ENCODE data around the gene FAM240A. TPM values are rescaled to one million over a fixed set of nuclear protein-coding genes. Genes with fewer than 3 reads are reported as not detected.
"Not testable (repeated sequence)": the region's sequence is repeated elsewhere in the genome, so short reads cannot be mapped to it uniquely, and the experiment has no call there.

Gene FAM240A
- total and polyA plus RNA-seq, 4 donors, result not detected

DNA sequence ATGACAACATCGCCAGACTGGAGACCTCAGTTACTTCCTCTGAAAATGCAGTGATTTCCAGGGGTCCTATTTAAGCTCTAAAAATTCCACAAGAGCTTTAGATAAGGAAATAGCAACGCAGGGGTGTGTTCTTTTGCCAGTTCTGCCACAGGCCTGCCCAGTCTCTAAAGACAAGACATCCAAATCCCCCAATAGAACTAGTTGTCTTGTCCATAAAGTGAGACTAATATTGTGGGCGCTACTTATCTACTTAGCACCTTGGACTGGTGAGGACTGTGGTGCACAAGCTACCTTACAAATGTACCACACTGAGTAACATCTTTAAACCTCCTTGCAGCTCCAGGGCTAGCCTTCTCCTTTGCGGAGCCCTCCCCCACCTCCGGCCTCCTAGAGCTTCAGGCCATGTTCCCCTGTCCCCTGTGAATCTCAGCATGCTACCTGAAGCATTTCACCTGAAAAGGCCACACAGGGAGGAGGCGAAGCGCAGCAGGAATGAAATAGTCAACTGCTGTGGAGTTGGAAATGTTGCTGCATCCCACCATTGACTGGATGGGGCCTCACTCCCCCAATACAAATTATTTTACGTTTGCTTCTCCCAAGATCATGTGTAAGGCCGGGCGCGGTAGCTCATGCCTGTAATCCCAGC, 36.6 kb upstream of the FAM240A start:
- no peak for DNase-seq

DNA sequence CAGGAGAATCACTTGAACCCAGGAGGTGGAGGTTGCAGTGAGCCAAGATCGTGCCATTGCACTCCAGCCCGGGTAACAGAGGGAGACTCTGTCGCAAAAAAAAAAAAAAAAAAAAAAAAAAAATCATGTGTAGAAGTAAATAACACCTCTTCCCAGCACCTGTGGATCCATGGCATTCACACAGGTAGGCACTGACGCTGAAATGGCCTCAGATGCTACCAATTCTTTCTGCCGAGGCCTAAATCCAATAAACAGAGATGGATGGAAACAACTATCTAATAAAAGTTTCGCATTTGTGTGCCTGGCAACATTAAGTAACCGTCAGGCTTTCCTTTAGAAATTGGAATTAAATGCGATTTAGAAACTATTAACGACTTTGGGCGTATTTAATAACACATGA, 35.9 kb upstream of the FAM240A start:
- Histone ChIP-seq H3K36me3 (ENCODE audit: control insufficient read depth in 4 of 4, insufficient read depth in 4 of 4, low read length in 4 of 4) (no peaks in the 10 kb centered on the region), H3K4me1 (ENCODE audit: control insufficient read depth in 5 of 5, insufficient read depth in 5 of 5, low read length in 5 of 5) (peaks cover 0 to 15% (median 2%) of the 10 kb centered on the region in 5 donors), H3K9ac (ENCODE audit: insufficient read depth in 1 of 2, low read length in 2 of 2) (no peak overlapping the region), H3K27me3 (ENCODE audit: control insufficient read depth in 3 of 3, insufficient read depth in 3 of 3, low read length in 2 of 3) (peaks cover 0 to 36% (median 31%) of the 10 kb centered on the region in 3 donors), H3K27ac (ENCODE audit: low read depth in 1 of 2, low read length in 1 of 2) (no peak overlapping the region), H3K9me3 (ENCODE audit: control insufficient read depth in 4 of 4, insufficient read depth in 3 of 4, low read length in 3 of 4) (no peaks in the 10 kb centered on the region), H3K4me3 (no peak overlapping the region)
- 67 to 78% methylated on average over 10 of the region's 10 CpGs for WGBS, 2 donors
- TF ChIP-seq, protein P1, sequence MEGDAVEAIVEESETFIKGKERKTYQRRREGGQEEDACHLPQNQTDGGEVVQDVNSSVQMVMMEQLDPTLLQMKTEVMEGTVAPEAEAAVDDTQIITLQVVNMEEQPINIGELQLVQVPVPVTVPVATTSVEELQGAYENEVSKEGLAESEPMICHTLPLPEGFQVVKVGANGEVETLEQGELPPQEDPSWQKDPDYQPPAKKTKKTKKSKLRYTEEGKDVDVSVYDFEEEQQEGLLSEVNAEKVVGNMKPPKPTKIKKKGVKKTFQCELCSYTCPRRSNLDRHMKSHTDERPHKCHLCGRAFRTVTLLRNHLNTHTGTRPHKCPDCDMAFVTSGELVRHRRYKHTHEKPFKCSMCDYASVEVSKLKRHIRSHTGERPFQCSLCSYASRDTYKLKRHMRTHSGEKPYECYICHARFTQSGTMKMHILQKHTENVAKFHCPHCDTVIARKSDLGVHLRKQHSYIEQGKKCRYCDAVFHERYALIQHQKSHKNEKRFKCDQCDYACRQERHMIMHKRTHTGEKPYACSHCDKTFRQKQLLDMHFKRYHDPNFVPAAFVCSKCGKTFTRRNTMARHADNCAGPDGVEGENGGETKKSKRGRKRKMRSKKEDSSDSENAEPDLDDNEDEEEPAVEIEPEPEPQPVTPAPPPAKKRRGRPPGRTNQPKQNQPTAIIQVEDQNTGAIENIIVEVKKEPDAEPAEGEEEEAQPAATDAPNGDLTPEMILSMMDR (IDR thresholded peaks at IDR 0.05; ENCODE audit: control extremely low read depth, extremely low read depth), result no peak
- DNase-seq, result no peak
- ATAC-seq (ENCODE audit: insufficient read depth, low FRiP score), result no peak

More for the DNA sequence above, 36.6 kb upstream of the FAM240A start:
- Histone ChIP-seq H3K4me1 (ENCODE audit: control insufficient read depth in 5 of 5, insufficient read depth in 5 of 5, low read length in 5 of 5) (peaks cover 0 to 15% (median 2%) of the 10 kb centered on the region in 5 donors), H3K27ac (ENCODE audit: low read depth in 1 of 2, low read length in 1 of 2) (no peak overlapping the region), H3K9ac (ENCODE audit: insufficient read depth in 1 of 2, low read length in 2 of 2) (no peak overlapping the region), H3K36me3 (ENCODE audit: control insufficient read depth in 4 of 4, insufficient read depth in 4 of 4, low read length in 4 of 4) (no peaks in the 10 kb centered on the region), H3K27me3 (ENCODE audit: control insufficient read depth in 3 of 3, insufficient read depth in 3 of 3, low read length in 2 of 3) (peaks cover 0 to 34% (median 31%) of the 10 kb centered on the region in 3 donors), H3K4me3 (no peak overlapping the region), H3K9me3 (ENCODE audit: control insufficient read depth in 4 of 4, insufficient read depth in 3 of 4, low read length in 3 of 4) (no peaks in the 10 kb centered on the region)
- no peak for ATAC-seq (ENCODE audit: insufficient read depth, low FRiP score)
- WGBS, 2 donors, result 90 to 94% methylated on average over 11 of the region's 11 CpGs
- TF ChIP-seq, protein P1 (IDR thresholded peaks at IDR 0.05; ENCODE audit: control extremely low read depth, extremely low read depth), result no peak

DNA sequence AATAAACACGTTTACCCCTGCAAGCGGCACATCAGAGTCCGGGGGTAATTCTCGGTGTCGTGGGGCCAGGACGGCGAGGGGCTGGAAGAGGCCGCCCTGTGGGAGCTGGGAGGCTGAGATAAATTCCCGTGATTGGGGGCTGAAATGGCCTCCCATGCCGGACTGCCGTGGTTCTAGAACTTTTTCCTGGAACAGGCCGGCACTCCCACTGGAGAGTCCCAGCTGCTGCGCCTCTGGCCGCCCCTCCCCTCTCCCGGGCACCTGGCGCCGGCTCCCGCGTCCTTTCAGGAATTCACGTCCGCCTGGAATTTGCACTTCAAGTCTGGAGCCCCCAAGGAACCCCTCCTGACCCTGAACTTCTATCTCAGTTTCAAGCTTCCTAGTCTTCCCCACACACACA, 35.4 kb upstream of the FAM240A start:
- DNase-seq (peak in 2 of 3 donors; percentile 37 to 43), ATAC-seq (ENCODE audit: insufficient read depth, low FRiP score) (no peak)
- H3K36me3 ChIP-seq (ENCODE audit: control insufficient read depth in 4 of 4, insufficient read depth in 4 of 4, low read length in 4 of 4), result no peaks in the 10 kb centered on the region

DNA sequence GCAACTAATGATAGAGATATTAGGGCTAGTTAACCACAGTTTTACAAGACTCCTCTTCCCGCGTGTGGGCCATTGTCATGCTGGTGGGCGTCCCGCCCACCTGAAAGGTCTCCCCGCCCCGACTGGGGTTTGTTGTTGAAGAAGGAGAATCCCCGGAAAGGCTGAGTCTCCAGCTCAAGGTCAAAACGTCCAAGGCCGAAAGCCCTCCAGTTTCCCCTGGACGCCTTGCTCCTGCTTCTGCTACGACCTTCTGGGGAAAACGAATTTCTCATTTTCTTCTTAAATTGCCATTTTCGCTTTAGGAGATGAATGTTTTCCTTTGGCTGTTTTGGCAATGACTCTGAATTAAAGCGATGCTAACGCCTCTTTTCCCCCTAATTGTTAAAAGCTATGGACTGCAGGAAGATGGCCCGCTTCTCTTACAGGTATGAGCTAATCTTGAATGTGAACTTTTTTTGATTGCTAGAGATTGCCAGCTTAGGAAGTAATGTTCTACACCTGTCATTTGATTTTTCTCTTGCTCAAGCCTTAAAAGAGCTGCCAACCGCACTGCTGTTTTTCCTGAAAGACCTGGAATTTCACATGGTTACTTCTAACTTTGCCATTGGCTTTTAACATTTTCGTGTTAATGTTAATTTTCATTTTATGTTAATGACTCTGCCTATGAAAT, 34.6 kb upstream of the FAM240A start:
- DNase-seq; H3K9me3 ChIP-seq (ENCODE audit: control insufficient read depth in 4 of 4, insufficient read depth in 3 of 4, low read length in 3 of 4); H3K27ac ChIP-seq (ENCODE audit: low read depth in 1 of 2, low read length in 1 of 2); H3K36me3 ChIP-seq (ENCODE audit: control insufficient read depth in 4 of 4, insufficient read depth in 4 of 4, low read length in 4 of 4); H3K9ac ChIP-seq (ENCODE audit: insufficient read depth in 1 of 2, low read length in 2 of 2); ATAC-seq (ENCODE audit: insufficient read depth, low FRiP score); H3K4me3 ChIP-seq: not testable (repeated sequence)
- H3K27me3 ChIP-seq (ENCODE audit: control insufficient read depth in 3 of 3, insufficient read depth in 3 of 3, low read length in 2 of 3), result peaks cover 0 to 36% (median 29%) of the 10 kb centered on the region in 3 donors
- peaks cover 0 to 15% (median 2%) of the 10 kb centered on the region in 5 donors for H3K4me1 ChIP-seq (ENCODE audit: control insufficient read depth in 5 of 5, insufficient read depth in 5 of 5, low read length in 5 of 5)
- 68 to 76% methylated on average over 18 of the region's 18 CpGs for WGBS, 2 donors

More for the DNA sequence above, 35.4 kb upstream of the FAM240A start:
- Histone ChIP-seq H3K4me3 (no peak overlapping the region), H3K9me3 (ENCODE audit: control insufficient read depth in 4 of 4, insufficient read depth in 3 of 4, low read length in 3 of 4) (no peaks in the 10 kb centered on the region), H3K4me1 (ENCODE audit: control insufficient read depth in 5 of 5, insufficient read depth in 5 of 5, low read length in 5 of 5) (peaks cover 0 to 15% (median 2%) of the 10 kb centered on the region in 5 donors), H3K9ac (ENCODE audit: insufficient read depth in 1 of 2, low read length in 2 of 2) (no peak overlapping the region), H3K27me3 (ENCODE audit: control insufficient read depth in 3 of 3, insufficient read depth in 3 of 3, low read length in 2 of 3) (peaks cover 0 to 36% (median 31%) of the 10 kb centered on the region in 3 donors), H3K27ac (ENCODE audit: low read depth in 1 of 2, low read length in 1 of 2) (no peak overlapping the region)
- WGBS, 2 donors, result 25 to 29% methylated on average over 21 of the region's 21 CpGs
- TF ChIP-seq, protein P1 (IDR thresholded peaks at IDR 0.05; ENCODE audit: control extremely low read depth, extremely low read depth), result no peak

Measured in lung (tissue), 12 donors.